HL-60 (cell line): ENCODE measurements around the gene HNRNPLL.

Experiments
- CTCF ChIP-seq: IDR thresholded peaks from one replicate; pipeline ENCODE4 v1.5.1; 2011; ENCODE audit warnings: low read length, control low read depth, inconsistent platforms; ENCODE audit not compliant: insufficient read depth
- POLR2AphosphoS5 ChIP-seq: IDR thresholded peaks from 2 replicates; pipeline ENCODE4 v1.6.1; 2012; ENCODE audit warnings: low read depth
- SPI1 ChIP-seq: IDR thresholded peaks from 2 replicates; pipeline ENCODE4 v1.6.1; 2012; ENCODE audit warnings: low read depth, mild to moderate bottlenecking, borderline replicate concordance

GRCh38 chr2:38529208-38529607, 73.5 kb downstream of the HNRNPLL start:
- TF ChIP-seq POLR2AphosphoS5 = no peak
- TF ChIP-seq CTCF = no peak
- no peak for TF ChIP-seq SPI1
